ENCODE data around the gene SLC2A11.
"Not testable (repeated sequence)": the region's sequence is repeated elsewhere in the genome, so short reads cannot be mapped to it uniquely, and the experiment has no call there.

Gene SLC2A11

GRCh38 chr22:23896523-23897186 is 39.0 kb downstream of the SLC2A11 start:
- H3K4me3 ChIP-seq (replicated peaks; ENCODE audit: low read depth, low read length), result peak overlapping the region; percentile 76
- no peak for TF ChIP-seq CTCF (IDR thresholded peaks at IDR 0.05; ENCODE audit: low read depth, low read length, missing control alignments)
- DNase-seq (ENCODE audit: extremely low read depth, low read depth), result no peak

GRCh38 chr22:23897320-23897719 is 39.6 kb downstream of the SLC2A11 start:
- no peak overlapping the region for H3K4me3 ChIP-seq (replicated peaks; ENCODE audit: low read depth, low read length)
- DNase-seq (ENCODE audit: extremely low read depth, low read depth), result no peak
- TF ChIP-seq CTCF (IDR thresholded peaks at IDR 0.05; ENCODE audit: low read depth, low read length, missing control alignments), result no peak

GRCh38 chr22:23898006-23898974 is 40.6 kb downstream of the SLC2A11 start:
- no peak for DNase-seq (ENCODE audit: extremely low read depth, low read depth)

GRCh38 chr22:23899042-23899745 is 41.5 kb downstream of the SLC2A11 start:
- DNase-seq (ENCODE audit: extremely low read depth, low read depth), result no peak
- H3K4me3 ChIP-seq (replicated peaks; ENCODE audit: low read depth, low read length), result no peak overlapping the region
- no peak for TF ChIP-seq CTCF (IDR thresholded peaks at IDR 0.05; ENCODE audit: low read depth, low read length, missing control alignments)

More at GRCh38 chr22:23898006-23898974, 40.6 kb downstream of the SLC2A11 start:
- H3K4me3 ChIP-seq (replicated peaks; ENCODE audit: low read depth, low read length), result no peak overlapping the region
- no peak for TF ChIP-seq CTCF (IDR thresholded peaks at IDR 0.05; ENCODE audit: low read depth, low read length, missing control alignments)

GRCh38 chr22:23900227-23900626 is 42.6 kb downstream of the SLC2A11 start:
- not testable (repeated sequence) for H3K4me3 ChIP-seq (replicated peaks; ENCODE audit: low read depth, low read length); DNase-seq (ENCODE audit: extremely low read depth, low read depth)

GRCh38 chr22:23901600-23901999 is 43.9 kb downstream of the SLC2A11 start:
- H3K4me3 ChIP-seq (replicated peaks; ENCODE audit: low read depth, low read length), result no peak overlapping the region
- no peak for TF ChIP-seq CTCF (IDR thresholded peaks at IDR 0.05; ENCODE audit: low read depth, low read length, missing control alignments)
- DNase-seq (ENCODE audit: extremely low read depth, low read depth), result no peak
